ENCODE data around the gene C5orf63. TPM values are rescaled to one million over a fixed set of nuclear protein-coding genes. Genes with fewer than 3 reads are reported as not detected.

The C5orf63 gene
- total and polyA plus RNA-seq, 9 of the 15 experiments (the other 6 are each of a cell fraction or from before 2014, with no cell fraction given): 1.8 to 24.6 (median 6.2) TPM

DNA sequence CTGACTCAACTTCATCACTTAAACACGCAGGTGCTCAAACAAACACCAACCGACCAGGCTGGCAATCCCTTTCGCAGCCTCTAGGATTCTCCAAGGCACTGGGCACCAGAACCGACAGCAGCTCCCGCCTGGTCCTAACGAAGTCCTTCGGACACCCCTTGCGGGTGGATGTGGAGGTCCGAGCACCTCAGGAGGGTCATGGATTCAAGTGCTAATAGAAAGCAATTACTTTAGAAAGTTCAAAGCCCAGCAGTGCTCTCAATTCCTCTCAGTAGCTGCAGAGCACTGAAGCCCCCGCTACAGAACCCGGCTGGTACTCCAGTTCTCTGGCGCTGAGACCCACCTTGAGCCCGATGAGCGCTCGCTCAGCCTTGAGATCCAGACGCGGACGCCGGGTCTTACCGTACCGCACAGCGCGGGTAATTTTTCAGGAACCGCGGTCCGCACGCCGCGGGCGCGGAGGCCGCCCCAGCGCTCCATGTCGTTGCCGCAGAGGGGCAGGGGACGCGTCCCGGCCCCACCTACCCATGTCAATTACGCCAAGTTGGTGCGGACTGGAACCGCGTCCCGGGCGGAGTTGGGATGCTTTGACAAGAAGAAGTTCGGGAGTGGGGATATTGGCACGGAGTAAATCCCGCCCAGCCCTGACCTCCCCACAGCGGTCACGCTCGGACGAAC, 43.6 kb downstream of the C5orf63 start (continued):
- TF ChIP-seq, protein P1, sequence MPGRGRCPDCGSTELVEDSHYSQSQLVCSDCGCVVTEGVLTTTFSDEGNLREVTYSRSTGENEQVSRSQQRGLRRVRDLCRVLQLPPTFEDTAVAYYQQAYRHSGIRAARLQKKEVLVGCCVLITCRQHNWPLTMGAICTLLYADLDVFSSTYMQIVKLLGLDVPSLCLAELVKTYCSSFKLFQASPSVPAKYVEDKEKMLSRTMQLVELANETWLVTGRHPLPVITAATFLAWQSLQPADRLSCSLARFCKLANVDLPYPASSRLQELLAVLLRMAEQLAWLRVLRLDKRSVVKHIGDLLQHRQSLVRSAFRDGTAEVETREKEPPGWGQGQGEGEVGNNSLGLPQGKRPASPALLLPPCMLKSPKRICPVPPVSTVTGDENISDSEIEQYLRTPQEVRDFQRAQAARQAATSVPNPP (IDR thresholded peaks at IDR 0.05; ENCODE audit: borderline replicate concordance, insufficient read depth, insufficient read length): no peak
- TF ChIP-seq, protein P2, sequence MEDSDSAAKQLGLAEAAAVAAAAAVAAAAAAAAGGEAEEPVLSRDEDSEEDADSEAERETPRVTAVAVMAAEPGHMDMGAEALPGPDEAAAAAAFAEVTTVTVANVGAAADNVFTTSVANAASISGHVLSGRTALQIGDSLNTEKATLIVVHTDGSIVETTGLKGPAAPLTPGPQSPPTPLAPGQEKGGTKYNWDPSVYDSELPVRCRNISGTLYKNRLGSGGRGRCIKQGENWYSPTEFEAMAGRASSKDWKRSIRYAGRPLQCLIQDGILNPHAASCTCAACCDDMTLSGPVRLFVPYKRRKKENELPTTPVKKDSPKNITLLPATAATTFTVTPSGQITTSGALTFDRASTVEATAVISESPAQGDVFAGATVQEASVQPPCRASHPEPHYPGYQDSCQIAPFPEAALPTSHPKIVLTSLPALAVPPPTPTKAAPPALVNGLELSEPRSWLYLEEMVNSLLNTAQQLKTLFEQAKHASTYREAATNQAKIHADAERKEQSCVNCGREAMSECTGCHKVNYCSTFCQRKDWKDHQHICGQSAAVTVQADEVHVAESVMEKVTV (CRISPR knock-in tag; IDR thresholded peaks at IDR 0.05): no peak
- TF ChIP-seq, protein P3, sequence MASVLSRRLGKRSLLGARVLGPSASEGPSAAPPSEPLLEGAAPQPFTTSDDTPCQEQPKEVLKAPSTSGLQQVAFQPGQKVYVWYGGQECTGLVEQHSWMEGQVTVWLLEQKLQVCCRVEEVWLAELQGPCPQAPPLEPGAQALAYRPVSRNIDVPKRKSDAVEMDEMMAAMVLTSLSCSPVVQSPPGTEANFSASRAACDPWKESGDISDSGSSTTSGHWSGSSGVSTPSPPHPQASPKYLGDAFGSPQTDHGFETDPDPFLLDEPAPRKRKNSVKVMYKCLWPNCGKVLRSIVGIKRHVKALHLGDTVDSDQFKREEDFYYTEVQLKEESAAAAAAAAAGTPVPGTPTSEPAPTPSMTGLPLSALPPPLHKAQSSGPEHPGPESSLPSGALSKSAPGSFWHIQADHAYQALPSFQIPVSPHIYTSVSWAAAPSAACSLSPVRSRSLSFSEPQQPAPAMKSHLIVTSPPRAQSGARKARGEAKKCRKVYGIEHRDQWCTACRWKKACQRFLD (CRISPR knock-in tag; IDR thresholded peaks at IDR 0.05): peak; percentile 18; the same call in 1 of the 2 replicates
- TF ChIP-seq, protein P4, sequence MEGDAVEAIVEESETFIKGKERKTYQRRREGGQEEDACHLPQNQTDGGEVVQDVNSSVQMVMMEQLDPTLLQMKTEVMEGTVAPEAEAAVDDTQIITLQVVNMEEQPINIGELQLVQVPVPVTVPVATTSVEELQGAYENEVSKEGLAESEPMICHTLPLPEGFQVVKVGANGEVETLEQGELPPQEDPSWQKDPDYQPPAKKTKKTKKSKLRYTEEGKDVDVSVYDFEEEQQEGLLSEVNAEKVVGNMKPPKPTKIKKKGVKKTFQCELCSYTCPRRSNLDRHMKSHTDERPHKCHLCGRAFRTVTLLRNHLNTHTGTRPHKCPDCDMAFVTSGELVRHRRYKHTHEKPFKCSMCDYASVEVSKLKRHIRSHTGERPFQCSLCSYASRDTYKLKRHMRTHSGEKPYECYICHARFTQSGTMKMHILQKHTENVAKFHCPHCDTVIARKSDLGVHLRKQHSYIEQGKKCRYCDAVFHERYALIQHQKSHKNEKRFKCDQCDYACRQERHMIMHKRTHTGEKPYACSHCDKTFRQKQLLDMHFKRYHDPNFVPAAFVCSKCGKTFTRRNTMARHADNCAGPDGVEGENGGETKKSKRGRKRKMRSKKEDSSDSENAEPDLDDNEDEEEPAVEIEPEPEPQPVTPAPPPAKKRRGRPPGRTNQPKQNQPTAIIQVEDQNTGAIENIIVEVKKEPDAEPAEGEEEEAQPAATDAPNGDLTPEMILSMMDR (IDR thresholded peaks at IDR 0.05 in 2 of 3, conservative IDR thresholded peaks at IDR 0.05 in 1 of 3; ENCODE audit: insufficient read depth in 2 of 3, low read depth in 1 of 3, low read length in 3 of 3): peak; percentile 27 to 73 (median 49); a peak in 5 of 6 replicates
- TF ChIP-seq U2AF2 (optimal IDR thresholded peaks at IDR 0.05; ENCODE audit: low read depth, low read length): no peak
- TF ChIP-seq SRSF7 (optimal IDR thresholded peaks at IDR 0.05; ENCODE audit: low read depth, low read length): no peak
- TF ChIP-seq BRD4 (IDR thresholded peaks at IDR 0.05): no peak
- TF ChIP-seq ZC3H4 (CRISPR knock-in tag; IDR thresholded peaks at IDR 0.05; ENCODE audit: borderline replicate concordance): 0 out of 2 replicates have a peak, but pooled peaks have one; percentile 28
- peak in 1 of 2 experiments; percentile 28; a peak in 1 of 4 replicates for TF ChIP-seq RAD21 (CRISPR knock-in tag; conservative IDR thresholded peaks at IDR 0.05 in 1 of 2, IDR thresholded peaks at IDR 0.05 in 1 of 2)
- TF ChIP-seq MYC (IDR thresholded peaks at IDR 0.05; ENCODE audit: low read depth, low read length): no peak
- TF ChIP-seq MYC (CRISPR knock-in tag; IDR thresholded peaks at IDR 0.05; ENCODE audit: borderline replicate concordance, low read depth): no peak
- no peak for TF ChIP-seq HMGN3 (IDR thresholded peaks at IDR 0.05; ENCODE audit: borderline replicate concordance, extremely low read depth, insufficient read length, low read depth, low read length)
- TF ChIP-seq, protein P5, sequence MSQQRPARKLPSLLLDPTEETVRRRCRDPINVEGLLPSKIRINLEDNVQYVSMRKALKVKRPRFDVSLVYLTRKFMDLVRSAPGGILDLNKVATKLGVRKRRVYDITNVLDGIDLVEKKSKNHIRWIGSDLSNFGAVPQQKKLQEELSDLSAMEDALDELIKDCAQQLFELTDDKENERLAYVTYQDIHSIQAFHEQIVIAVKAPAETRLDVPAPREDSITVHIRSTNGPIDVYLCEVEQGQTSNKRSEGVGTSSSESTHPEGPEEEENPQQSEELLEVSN (IDR thresholded peaks at IDR 0.05; ENCODE audit: borderline replicate concordance in 1 of 2, extremely low read depth in 1 of 2, insufficient read depth in 1 of 2, insufficient read length in 1 of 2, low read depth in 1 of 2, low read length in 1 of 2, poor library complexity in 1 of 2, severe bottlenecking in 1 of 2): peak in 1 of 2 experiments; percentile 31
- no peak for TF ChIP-seq COPS2 (conservative IDR thresholded peaks at IDR 0.05)
- TF ChIP-seq ZC3H8 (IDR thresholded peaks at IDR 0.05): no peak
- no peak for TF ChIP-seq DACH1 (IDR thresholded peaks at IDR 0.05; ENCODE audit: partially characterized antibody)
- TF ChIP-seq ZFP1 (CRISPR knock-in tag; IDR thresholded peaks at IDR 0.05): no peak
- TF ChIP-seq ETV5 (CRISPR knock-in tag; IDR thresholded peaks at IDR 0.05; ENCODE audit: low read depth): no peak
